HG03159 (cell line): ENCODE data around the gene SPINK9.
"Not testable (repeated sequence)": the region's sequence is repeated elsewhere in the genome, so short reads cannot be mapped to it uniquely, and the experiment has no call there.

ENCODE experiments used
- ATAC-seq: cut with Tn5 transposase; IDR thresholded peaks from one replicate; pipeline ENCODE4 v1.9.1; 2021; ENCODE audit warnings: mild to moderate bottlenecking, moderate library complexity; ENCODE audit not compliant: unreplicated experiment

The SPINK9 gene

GRCh38 chr5:148335259-148335658, at the start of gene SPINK9:
Gene SPINK9 (plus strand): TSS chr5:148335559. CDS start chr5:148335614, 55 bp downstream.
- no peak for ATAC-seq

GRCh38 chr5:148290271-148291195, 44.8 kb upstream of the SPINK9 start:
- ATAC-seq: peak; percentile 68

- ATAC-seq: no peak
Measured at GRCh38 chr5:148297731-148298130, 37.6 kb upstream of the SPINK9 start.

- ATAC-seq: no peak
Measured at GRCh38 chr5:148306446-148306845, 28.9 kb upstream of the SPINK9 start.

DNA sequence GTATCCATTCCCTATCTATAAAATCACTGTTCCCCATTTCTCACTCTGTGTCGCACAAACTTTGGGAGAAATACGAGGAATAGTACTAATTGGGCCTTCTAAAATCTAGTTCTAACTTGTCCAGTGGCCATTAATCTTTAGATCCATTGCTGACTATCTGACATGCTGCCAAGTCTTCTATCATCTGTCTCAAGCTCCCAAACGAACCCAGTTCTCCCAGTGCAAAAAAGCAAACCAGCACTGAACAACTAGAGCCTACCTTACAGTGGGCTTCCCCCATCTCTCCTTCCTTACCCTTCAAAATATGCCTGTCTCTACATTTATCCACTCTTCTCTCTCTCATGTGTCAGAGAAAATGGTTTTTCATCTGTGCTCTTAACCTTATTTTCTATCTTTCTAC, 26.3 kb upstream of the SPINK9 start:
- ATAC-seq: no peak

GRCh38 chr5:148309746-148310145, 25.6 kb upstream of the SPINK9 start:
- ATAC-seq: no peak

GRCh38 chr5:148311484-148311883, 23.9 kb upstream of the SPINK9 start:
- ATAC-seq: no peak

GRCh38 chr5:148312153-148312552, 23.2 kb upstream of the SPINK9 start, which contains the start of gene SPINK7:
Gene SPINK7 (plus strand): TSS chr5:148312423. CDS start chr5:148312484, 61 bp downstream.
- ATAC-seq: no peak

DNA sequence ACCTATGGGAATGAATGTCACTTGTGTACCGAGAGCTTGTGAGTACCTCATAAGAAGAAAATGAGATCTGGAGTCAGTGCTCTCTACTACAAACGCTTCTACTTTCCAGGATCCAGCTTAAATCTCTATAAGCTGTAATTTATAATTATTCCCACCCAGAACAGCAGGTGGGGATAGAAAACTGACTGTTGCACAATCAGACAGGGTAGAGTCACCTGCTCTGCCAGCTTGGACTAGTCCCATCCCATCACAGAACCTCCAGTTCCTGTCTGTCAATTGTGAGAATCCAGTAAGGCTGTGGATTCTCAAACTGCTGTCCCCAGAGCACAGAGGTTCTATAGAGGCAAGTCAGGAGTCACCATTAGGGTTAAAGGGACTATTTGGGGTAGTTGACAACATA, 21.2 kb upstream of the SPINK9 start:
- ATAC-seq: no peak

DNA sequence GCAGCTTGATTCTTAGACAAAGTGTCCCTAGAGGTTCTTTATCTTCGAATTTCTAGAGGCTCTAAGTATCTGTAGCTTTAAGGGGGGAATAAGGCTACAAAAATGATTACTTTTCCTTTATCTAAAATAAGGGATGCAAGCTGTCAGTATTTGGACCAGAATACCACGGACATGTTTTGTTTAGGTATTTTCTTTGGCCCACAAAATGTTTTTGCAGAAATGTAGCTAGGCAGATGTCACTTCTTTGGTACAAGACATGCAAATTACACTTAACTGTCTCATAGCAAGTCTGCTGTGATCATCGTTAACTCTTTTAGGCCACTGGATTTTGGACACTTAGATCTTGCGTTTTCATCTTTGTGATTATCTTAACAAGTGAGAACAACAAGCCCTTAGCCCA, 20.6 kb upstream of the SPINK9 start:
- ATAC-seq: no peak

GRCh38 chr5:148320011-148320963, 15.1 kb upstream of the SPINK9 start:
- not testable (repeated sequence) for ATAC-seq

GRCh38 chr5:148333262-148333849, 2.0 kb upstream of the SPINK9 start:
- ATAC-seq: no peak

DNA sequence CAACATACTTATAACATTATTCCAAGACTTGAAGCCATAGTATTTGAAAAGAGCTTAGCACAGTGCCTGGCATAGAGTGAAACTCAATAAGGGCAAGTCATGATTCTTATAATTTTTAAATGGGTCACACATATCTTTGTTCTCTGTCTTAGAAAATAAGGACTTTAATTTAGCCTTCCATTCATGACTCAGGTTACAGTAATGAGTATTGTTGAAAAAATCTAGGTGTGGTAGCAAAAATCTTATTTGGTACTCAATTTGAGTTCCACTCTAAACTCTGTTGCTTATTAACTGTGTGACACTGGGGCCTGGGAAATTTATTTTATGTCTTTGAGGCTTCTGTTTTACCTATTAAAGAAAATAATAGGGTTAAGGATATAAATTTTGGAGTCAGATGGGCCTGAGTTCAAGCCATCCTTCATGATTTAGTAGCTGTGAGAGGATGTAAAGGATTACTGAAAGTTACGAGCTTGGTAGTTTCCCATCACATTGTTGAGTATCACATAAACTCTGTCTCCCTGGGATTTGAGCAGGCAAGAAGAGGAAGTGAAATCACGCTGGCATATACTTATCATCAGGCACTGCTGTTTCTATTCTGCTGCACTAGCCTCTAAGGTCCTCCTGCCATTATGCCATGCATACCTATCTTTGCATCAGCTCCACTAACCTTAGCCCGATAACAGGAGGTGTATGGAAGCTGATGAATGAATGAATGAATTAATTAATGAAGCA, 1.5 kb downstream of the SPINK9 start:
- ATAC-seq: peak; percentile 84

GRCh38 chr5:148342371-148343045, 7.1 kb downstream of the SPINK9 start:
- ATAC-seq: no peak

- no peak for ATAC-seq
Measured at GRCh38 chr5:148343046-148343407, 7.7 kb downstream of the SPINK9 start.

DNA sequence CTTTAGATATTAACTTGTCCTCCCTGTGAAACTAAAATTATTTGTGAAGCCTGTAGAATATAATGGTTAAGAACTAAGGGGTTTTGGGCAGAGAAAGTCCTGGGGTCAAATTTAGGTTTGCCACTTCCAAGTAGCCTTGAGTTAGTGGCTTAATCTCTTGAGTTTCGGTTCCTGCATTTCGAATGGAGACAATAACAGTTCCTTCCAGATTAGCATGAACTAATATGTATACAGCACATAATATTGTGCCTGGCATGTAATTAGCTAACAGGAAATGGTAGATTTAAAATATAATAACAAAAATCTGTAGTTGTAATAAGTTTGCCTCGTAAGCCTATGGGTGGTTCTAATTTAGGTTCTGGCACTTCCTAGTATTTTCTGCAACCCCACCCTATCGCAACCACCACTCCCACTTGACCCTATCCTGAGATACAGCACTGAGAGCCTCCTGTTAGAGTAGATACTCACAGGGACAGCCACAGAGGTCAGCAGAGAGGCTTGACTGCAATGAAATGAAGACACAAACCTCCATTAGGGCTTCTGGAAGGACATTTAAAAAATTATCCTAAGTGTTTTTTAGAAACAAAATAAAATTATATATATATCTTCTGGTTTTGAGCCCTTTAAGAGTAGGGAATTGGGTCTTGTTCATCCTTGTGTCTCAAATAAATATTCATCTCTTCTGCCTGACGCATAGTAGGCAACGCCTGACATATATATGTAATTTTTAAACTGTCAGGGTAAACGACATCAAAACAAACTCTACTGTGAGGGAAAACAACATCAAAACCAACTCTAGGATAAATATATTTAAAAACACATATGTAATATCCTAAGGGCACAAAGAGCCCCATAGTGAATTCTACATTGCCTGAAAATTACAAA, 8.5 kb downstream of the SPINK9 start:
- ATAC-seq: no peak

- ATAC-seq: no peak
Measured at GRCh38 chr5:148347706-148348105, 12.3 kb downstream of the SPINK9 start.

DNA sequence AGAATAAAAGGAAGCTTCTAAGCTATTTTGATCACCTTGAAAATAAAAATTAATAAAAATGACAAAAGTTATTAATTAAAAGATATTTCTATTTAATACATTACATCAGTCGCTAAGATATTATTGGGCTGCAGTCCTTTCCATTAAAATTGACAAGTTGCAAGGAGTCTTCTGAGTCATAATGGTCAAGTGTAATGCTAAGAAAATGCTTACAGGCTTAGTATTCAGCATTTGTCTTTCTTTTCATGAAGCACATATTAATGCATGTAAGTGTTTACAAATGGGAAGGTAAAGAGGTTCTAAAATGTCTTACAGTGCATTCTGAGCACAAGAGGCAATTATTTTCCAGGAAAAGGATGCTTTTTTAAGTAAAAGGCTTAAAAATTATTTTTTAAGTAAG, 17.3 kb downstream of the SPINK9 start:
- no peak for ATAC-seq

- ATAC-seq: no peak
Measured at GRCh38 chr5:148353634-148354033, 18.3 kb downstream of the SPINK9 start.
